HG03460 (cell line): ENCODE data around the gene SLC12A2.

ENCODE experiments used
- ATAC-seq: cut with Tn5 transposase; IDR thresholded peaks from one replicate; pipeline ENCODE4 v1.9.1; 2021; ENCODE audit not compliant: unreplicated experiment

The SLC12A2 gene

GRCh38 chr5:128163991-128164390, 80.4 kb downstream of the SLC12A2 start:
- no peak for ATAC-seq

- ATAC-seq = no peak
Measured at GRCh38 chr5:128169401-128170017, 85.9 kb downstream of the SLC12A2 start.

- no peak for ATAC-seq
Measured at GRCh38 chr5:128172102-128172501, 88.5 kb downstream of the SLC12A2 start.

GRCh38 chr5:128174951-128175350, 91.4 kb downstream of the SLC12A2 start:
- no peak for ATAC-seq

GRCh38 chr5:128192368-128192767, 108.8 kb downstream of the SLC12A2 start:
- ATAC-seq = peak; percentile 73

- no peak for ATAC-seq
Measured at GRCh38 chr5:128193665-128194390, 110.3 kb downstream of the SLC12A2 start.

- no peak for ATAC-seq
Measured at GRCh38 chr5:128195316-128195715, 111.8 kb downstream of the SLC12A2 start.

- ATAC-seq = no peak
Measured at GRCh38 chr5:128196080-128196479, 112.5 kb downstream of the SLC12A2 start.

- ATAC-seq = no peak
Measured at GRCh38 chr5:128196791-128197190, 113.2 kb downstream of the SLC12A2 start.

- peak; percentile 49 for ATAC-seq
Measured at GRCh38 chr5:128197896-128198522, 114.4 kb downstream of the SLC12A2 start.

GRCh38 chr5:128199104-128199503, 115.5 kb downstream of the SLC12A2 start:
- no peak for ATAC-seq

GRCh38 chr5:128199611-128200010, 116.0 kb downstream of the SLC12A2 start:
- ATAC-seq = no peak

- peak; percentile 92 for ATAC-seq
Measured at GRCh38 chr5:128201065-128201926, 117.7 kb downstream of the SLC12A2 start.

- ATAC-seq = no peak
Measured at GRCh38 chr5:128202320-128202719, 118.8 kb downstream of the SLC12A2 start.

- ATAC-seq = no peak
Measured at GRCh38 chr5:128208436-128208835, 124.9 kb downstream of the SLC12A2 start.

GRCh38 chr5:128212191-128212806, 128.7 kb downstream of the SLC12A2 start:
- no peak for ATAC-seq

- peak; percentile 64 for ATAC-seq
Measured at GRCh38 chr5:128213340-128213739, 129.8 kb downstream of the SLC12A2 start.

- ATAC-seq = no peak
Measured at GRCh38 chr5:128213833-128214232, 130.3 kb downstream of the SLC12A2 start.

GRCh38 chr5:128216285-128216684, 132.7 kb downstream of the SLC12A2 start:
- ATAC-seq = no peak

GRCh38 chr5:128216860-128217531, 133.4 kb downstream of the SLC12A2 start:
- ATAC-seq = no peak
